IMR-90 (cell line): ENCODE results near the gene CELF6. TPM values are rescaled to one million over a fixed set of nuclear protein-coding genes. Genes with fewer than 3 reads are reported as not detected.

ENCODE experiments used
- CHD1 ChIP-seq: IDR thresholded peaks from 2 replicates; pipeline ENCODE4 v1.6.1; 2012; ENCODE audit warnings: low read depth, low read length, improper control_type of control experiment
- CTCF ChIP-seq: conservative IDR thresholded peaks from 2 replicates; pipeline ENCODE4 v1.5.1; 2012; ENCODE audit warnings: mild to moderate bottlenecking, low read depth, low read length, improper control_type of control experiment
- NFE2L2 ChIP-seq: fragments of 150-350 bp; IDR thresholded peaks from 2 replicates; pipeline ENCODE4 v1.6.1; 2016; ENCODE audit warnings: low read depth, mild to moderate bottlenecking, low read length
- polyA plus RNA-seq, 3 experiments: library from polyadenylated mRNA; depleted of rRNA; stranded (reverse); fragments of >200 nt; gene quantifications; 2 replicates each; pipeline ENCODE4 v1.2.3, GENCODE V29; 2012; ENCODE audit warnings: low replicate concordance in 1 of 3
- total RNA-seq: library from RNA; depleted of rRNA; stranded (reverse); fragments of >200 nt; gene quantifications from 2 replicates; pipeline ENCODE4 v1.2.3, GENCODE V29; 2012

CELF6 gene
- total and polyA plus RNA-seq, 2 of the 4 experiments (the other 2 are of a cell fraction) = 0.07 TPM; not detected in 1

GRCh38 chr15:72272213-72272996 lies 47.6 kb downstream of the CELF6 start, which contains the start of gene PARP6 (continued):
- TF ChIP-seq CTCF (peak; percentile 67), NFE2L2 (no peak), CHD1 (no peak)
